ENCODE measurements around the gene KASH5.

The KASH5 gene

GRCh38 chr19:49387936-49388372 lies at the start of gene KASH5:
Gene KASH5 (plus strand): TSS chr19:49388249. CDS start chr19:49390884, 2,635 bp downstream.
- DNase-seq: no peak

- peak; percentile 38 for DNase-seq
These were observed 49.3 kb upstream of the KASH5 start for GRCh38 chr19:49338691-49339300.

- peak; percentile 60 for DNase-seq
These were observed 48.6 kb upstream of the KASH5 start for GRCh38 chr19:49339301-49340068.

- DNase-seq: peak; percentile 70
These were observed 47.8 kb upstream of the KASH5 start for GRCh38 chr19:49340069-49340864.

- no peak for DNase-seq
These were observed 47.0 kb upstream of the KASH5 start for GRCh38 chr19:49340865-49341718.

- no peak for DNase-seq
These were observed 45.7 kb upstream of the KASH5 start for GRCh38 chr19:49342291-49342721.

GRCh38 chr19:49343123-49343522 lies 44.9 kb upstream of the KASH5 start:
- no peak for DNase-seq

GRCh38 chr19:49344505-49345423 lies 43.3 kb upstream of the KASH5 start:
- DNase-seq: no peak

GRCh38 chr19:49347191-49347590 lies 40.9 kb upstream of the KASH5 start:
- DNase-seq: no peak

- no peak for DNase-seq
These were observed 40.2 kb upstream of the KASH5 start for GRCh38 chr19:49347835-49348234.

- no peak for DNase-seq
These were observed 39.5 kb upstream of the KASH5 start for GRCh38 chr19:49348305-49349189.

GRCh38 chr19:49349567-49349966 lies 38.5 kb upstream of the KASH5 start:
- no peak for DNase-seq

GRCh38 chr19:49355909-49356353 lies 32.1 kb upstream of the KASH5 start:
- no peak for DNase-seq

- no peak for DNase-seq
These were observed 31.7 kb upstream of the KASH5 start for GRCh38 chr19:49356382-49356781.

GRCh38 chr19:49357186-49357585 lies 30.9 kb upstream of the KASH5 start:
- DNase-seq: no peak

- no peak for DNase-seq
These were observed 27.9 kb upstream of the KASH5 start for GRCh38 chr19:49359851-49360820.

GRCh38 chr19:49361438-49362047 lies 26.5 kb upstream of the KASH5 start:
- no peak for DNase-seq

Measured in NCI-H345 (cell line).